Activated CD4-positive, alpha-beta T cell treated with anti-CD3 and anti-CD28 coated beads for 4 hours (primary cell): ENCODE data around the gene KLK12.
A peak's percentile ranks its signal among the peaks of the same experiment; 100 is the strongest.

Source experiments
- DNase-seq, 2 donors: peaks; one replicate each; pipeline ENCODE4 v3.0.0-alpha.2; 2020

KLK12 gene

GRCh38 chr19:51044327-51044726 is 9.5 kb upstream of the KLK12 start:
- no peak for DNase-seq

GRCh38 chr19:51043497-51043896 is 8.7 kb upstream of the KLK12 start:
- no peak for DNase-seq

GRCh38 chr19:51040151-51040550 is 5.3 kb upstream of the KLK12 start:
- no peak for DNase-seq

GRCh38 chr19:51036519-51036918 is 1.7 kb upstream of the KLK12 start:
- DNase-seq: no peak

- no peak for DNase-seq
Measured at GRCh38 chr19:51031880-51032225, 2.9 kb downstream of the KLK12 start.

- no peak for DNase-seq
Measured at GRCh38 chr19:51031220-51031879, 3.5 kb downstream of the KLK12 start.

- no peak for DNase-seq
Measured at GRCh38 chr19:51030631-51031030, 4.2 kb downstream of the KLK12 start.

- DNase-seq: no peak
Measured at GRCh38 chr19:51029718-51030117, 5.1 kb downstream of the KLK12 start.

- DNase-seq: no peak
Measured at GRCh38 chr19:51027873-51028272, 6.9 kb downstream of the KLK12 start.

GRCh38 chr19:51027126-51027806 is 7.5 kb downstream of the KLK12 start:
- no peak for DNase-seq

- DNase-seq: no peak
Measured at GRCh38 chr19:51026554-51026831, 8.3 kb downstream of the KLK12 start, which contains the start of gene KLK11. TSS of gene KLK11 (minus strand) at chr19:51026616. CDS start at chr19:51025631, 985 bp downstream.

GRCh38 chr19:51025809-51026553 is 8.8 kb downstream of the KLK12 start:
- no peak for DNase-seq

- no peak for DNase-seq
Measured at GRCh38 chr19:51025401-51025800, 9.4 kb downstream of the KLK12 start.

GRCh38 chr19:51024924-51025323 is 9.9 kb downstream of the KLK12 start:
- no peak for DNase-seq

- no peak for DNase-seq
Measured at GRCh38 chr19:51023946-51024345, 10.9 kb downstream of the KLK12 start.

GRCh38 chr19:51022526-51022925 is 12.3 kb downstream of the KLK12 start:
- no peak for DNase-seq

GRCh38 chr19:51020988-51021651 is 13.7 kb downstream of the KLK12 start:
- DNase-seq: peak in 1 of 2 donors; percentile 10

GRCh38 chr19:51019544-51019925 is 15.3 kb downstream of the KLK12 start, which contains the start of gene KLK10:
TSS of gene KLK10 (minus strand) at chr19:51019709. CDS start at chr19:51019130, 579 bp downstream.
- DNase-seq: no peak

GRCh38 chr19:51018745-51019543 is 15.9 kb downstream of the KLK12 start:
- no peak for DNase-seq

- DNase-seq: peak; percentile 16 to 40
Measured at GRCh38 chr19:51016798-51017683, 17.8 kb downstream of the KLK12 start.

GRCh38 chr19:51015691-51016267 is 19.0 kb downstream of the KLK12 start:
- no peak for DNase-seq
